ENCODE results near the gene ACOT4.
"Not testable (repeated sequence)": the region's sequence is repeated elsewhere in the genome, so short reads cannot be mapped to it uniquely, and the experiment has no call there.

ACOT4 gene, protein sequence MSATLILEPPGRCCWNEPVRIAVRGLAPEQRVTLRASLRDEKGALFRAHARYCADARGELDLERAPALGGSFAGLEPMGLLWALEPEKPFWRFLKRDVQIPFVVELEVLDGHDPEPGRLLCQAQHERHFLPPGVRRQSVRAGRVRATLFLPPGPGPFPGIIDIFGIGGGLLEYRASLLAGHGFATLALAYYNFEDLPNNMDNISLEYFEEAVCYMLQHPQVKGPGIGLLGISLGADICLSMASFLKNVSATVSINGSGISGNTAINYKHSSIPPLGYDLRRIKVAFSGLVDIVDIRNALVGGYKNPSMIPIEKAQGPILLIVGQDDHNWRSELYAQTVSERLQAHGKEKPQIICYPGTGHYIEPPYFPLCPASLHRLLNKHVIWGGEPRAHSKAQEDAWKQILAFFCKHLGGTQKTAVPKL

DNA sequence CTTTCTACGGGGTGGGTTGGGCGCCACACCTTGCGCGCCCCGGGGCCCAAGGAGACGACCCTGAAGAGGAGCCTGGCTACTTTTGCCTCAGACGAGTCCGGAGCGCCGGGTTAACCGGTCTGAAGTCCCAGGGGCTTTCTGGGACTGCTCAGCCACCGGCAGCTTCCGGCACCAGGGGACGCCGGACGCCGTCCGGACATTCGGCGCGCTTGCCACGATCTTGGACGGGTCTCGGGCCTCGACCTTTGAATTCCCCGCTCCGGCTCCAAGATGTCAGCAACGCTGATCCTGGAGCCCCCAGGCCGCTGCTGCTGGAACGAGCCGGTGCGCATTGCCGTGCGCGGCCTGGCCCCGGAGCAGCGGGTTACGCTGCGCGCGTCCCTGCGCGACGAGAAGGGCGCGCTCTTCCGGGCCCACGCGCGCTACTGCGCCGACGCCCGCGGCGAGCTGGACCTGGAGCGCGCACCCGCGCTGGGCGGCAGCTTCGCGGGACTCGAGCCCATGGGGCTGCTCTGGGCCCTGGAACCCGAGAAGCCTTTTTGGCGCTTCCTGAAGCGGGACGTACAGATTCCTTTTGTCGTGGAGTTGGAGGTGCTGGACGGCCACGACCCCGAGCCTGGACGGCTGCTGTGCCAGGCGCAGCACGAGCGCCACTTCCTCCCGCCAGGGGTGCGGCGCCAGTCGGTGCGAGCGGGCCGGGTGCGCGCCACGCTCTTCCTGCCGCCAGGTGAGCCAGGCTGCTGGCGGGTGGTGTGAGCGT, at the start of gene ACOT4:
Gene ACOT4 (plus strand): TSS at position 184 of the 760 bp plus-strand sequence. CDS start 87 bp downstream, at position 271.
- no peak for TF ChIP-seq CSDC2 (CRISPR knock-in tag; IDR thresholded peaks at IDR 0.05)
- TF ChIP-seq, protein P1, sequence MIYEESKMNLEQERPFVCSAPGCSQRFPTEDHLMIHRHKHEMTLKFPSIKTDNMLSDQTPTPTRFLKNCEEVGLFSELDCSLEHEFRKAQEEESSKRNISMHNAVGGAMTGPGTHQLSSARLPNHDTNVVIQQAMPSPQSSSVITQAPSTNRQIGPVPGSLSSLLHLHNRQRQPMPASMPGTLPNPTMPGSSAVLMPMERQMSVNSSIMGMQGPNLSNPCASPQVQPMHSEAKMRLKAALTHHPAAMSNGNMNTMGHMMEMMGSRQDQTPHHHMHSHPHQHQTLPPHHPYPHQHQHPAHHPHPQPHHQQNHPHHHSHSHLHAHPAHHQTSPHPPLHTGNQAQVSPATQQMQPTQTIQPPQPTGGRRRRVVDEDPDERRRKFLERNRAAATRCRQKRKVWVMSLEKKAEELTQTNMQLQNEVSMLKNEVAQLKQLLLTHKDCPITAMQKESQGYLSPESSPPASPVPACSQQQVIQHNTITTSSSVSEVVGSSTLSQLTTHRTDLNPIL (CRISPR knock-in tag; IDR thresholded peaks at IDR 0.05; ENCODE audit: low read depth) = no peak
- TF ChIP-seq, protein P2, sequence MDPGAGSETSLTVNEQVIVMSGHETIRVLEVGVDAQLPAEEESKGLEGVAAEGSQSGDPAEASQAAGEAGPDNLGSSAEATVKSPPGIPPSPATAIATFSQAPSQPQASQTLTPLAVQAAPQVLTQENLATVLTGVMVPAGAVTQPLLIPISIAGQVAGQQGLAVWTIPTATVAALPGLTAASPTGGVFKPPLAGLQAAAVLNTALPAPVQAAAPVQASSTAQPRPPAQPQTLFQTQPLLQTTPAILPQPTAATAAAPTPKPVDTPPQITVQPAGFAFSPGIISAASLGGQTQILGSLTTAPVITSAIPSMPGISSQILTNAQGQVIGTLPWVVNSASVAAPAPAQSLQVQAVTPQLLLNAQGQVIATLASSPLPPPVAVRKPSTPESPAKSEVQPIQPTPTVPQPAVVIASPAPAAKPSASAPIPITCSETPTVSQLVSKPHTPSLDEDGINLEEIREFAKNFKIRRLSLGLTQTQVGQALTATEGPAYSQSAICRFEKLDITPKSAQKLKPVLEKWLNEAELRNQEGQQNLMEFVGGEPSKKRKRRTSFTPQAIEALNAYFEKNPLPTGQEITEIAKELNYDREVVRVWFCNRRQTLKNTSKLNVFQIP (CRISPR knock-in tag; IDR thresholded peaks at IDR 0.05; ENCODE audit: borderline replicate concordance, low read depth) = no peak
- no peak for TF ChIP-seq ZNF565 (CRISPR knock-in tag; conservative IDR thresholded peaks at IDR 0.05; ENCODE audit: low read depth)
- TF ChIP-seq ZFP3 (CRISPR knock-in tag; IDR thresholded peaks at IDR 0.05) = no peak
- TF ChIP-seq TOX (CRISPR knock-in tag; IDR thresholded peaks at IDR 0.05; ENCODE audit: borderline replicate concordance) = no peak
- ATAC-seq = peak; percentile 76

DNA sequence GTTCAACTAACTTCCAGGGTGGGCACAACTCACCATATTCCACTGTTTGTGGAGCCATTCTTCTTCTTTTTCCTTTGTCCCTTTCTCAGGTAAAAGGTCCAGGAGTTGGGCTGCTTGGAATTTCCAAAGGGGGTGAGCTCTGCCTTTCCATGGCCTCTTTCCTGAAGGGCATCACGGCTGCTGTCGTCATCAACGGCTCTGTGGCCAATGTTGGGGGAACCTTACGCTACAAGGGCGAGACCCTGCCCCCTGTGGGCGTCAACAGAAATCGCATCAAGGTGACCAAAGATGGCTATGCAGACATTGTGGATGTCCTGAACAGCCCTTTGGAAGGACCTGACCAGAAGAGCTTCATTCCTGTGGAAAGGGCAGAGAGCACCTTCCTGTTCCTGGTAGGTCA, 48.7 kb upstream of the ACOT4 start:
- ATAC-seq = not testable (repeated sequence)

DNA sequence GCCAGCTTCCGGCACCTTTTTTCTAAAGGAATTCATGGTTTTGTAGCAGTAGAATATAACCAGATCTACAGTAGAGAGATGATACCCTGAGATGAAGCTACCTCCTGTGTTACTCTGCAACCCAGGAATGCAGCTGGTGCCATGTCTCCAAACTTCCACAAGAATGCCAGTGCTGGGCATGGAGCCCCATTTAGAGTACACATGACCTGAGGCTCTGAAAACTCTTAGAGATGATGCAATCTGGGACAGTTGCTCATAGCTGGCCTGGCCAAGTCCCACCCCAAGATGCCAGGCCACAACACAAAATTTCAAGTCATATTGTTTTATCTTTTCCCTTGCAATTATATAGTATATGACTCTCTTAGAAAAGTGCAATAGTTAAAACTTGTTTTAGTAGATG, 46.3 kb upstream of the ACOT4 start:
- not testable (repeated sequence) for ATAC-seq

DNA sequence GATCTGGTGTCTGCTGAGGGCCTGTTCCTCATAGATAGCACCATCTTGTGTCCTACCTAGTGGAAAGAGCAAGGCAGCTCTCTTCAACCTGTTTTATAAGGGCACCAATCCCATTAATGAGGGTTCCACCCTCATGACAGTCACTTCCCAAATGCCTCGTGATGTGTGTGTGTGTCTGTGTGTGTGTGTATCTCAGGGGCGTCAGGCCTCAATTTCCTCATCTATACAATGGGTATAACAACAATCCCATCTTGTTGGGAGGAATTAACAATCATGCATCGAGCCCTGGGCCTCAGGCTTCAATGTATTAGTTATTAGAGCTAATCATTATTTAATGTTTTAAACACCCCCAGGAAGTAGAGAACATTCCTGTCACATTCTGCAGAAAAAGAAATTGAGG, 42.6 kb upstream of the ACOT4 start:
- ATAC-seq = not testable (repeated sequence)

DNA sequence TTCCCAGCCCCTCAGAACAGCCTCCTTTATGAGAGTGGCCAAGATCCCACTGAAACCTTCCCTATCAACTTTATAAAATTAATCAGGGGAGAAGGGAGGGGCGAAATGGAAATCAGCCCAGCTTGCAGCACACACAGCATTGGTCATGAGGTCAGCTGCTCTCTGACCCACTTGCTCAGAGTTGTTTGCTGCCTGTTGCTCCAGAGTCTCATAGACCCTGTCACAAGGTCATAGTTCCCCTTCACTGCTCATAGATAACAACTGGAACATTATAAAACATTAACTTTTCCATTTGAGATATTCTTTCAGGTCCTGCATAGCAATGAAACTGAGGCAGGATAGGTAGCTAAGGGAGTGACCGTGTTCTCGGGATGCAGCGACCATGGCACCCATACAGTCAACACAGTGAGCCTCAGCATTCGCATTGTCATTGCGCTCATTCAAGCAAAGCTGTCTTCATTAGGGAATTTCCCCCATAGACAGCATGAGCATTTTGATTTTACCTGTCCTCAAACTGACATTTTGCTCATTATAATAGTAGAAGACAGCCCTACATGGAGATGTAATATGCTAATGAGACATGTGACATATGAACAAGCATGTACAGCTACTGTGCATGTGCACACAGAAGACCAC, 41.7 kb upstream of the ACOT4 start:
- not testable (repeated sequence) for ATAC-seq

DNA sequence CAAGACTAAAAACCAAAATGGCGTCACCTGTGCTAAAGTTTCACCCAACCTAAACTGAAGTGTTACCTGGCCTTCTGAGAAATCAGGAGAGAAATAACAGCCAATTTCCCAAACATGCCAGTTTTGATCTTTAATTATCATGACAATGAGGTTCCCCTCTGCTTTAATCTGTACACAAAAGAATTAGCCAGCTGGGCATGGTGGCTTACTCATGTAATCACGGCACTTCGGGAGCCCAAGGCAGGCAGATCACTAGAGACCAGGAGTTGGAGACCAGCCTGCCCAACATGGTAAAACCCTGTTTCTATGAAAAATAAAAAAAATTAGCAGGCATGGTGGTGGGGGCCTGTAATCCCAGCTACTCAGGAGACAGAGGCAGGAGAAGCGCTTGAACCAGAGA, 37.8 kb upstream of the ACOT4 start:
- ATAC-seq = no peak
- TF ChIP-seq ZFP30 (CRISPR knock-in tag; IDR thresholded peaks at IDR 0.05) = no peak
- TF ChIP-seq ZNF70 (CRISPR knock-in tag; IDR thresholded peaks at IDR 0.05) = no peak
- TF ChIP-seq GLIS3 (CRISPR knock-in tag; IDR thresholded peaks at IDR 0.05) = no peak
- TF ChIP-seq, protein P1 (CRISPR knock-in tag; IDR thresholded peaks at IDR 0.05; ENCODE audit: low read depth) = no peak
- no peak for TF ChIP-seq RARB (CRISPR knock-in tag; IDR thresholded peaks at IDR 0.05)
- no peak for TF ChIP-seq CSDC2 (CRISPR knock-in tag; IDR thresholded peaks at IDR 0.05)
- no peak for TF ChIP-seq ZFP3 (CRISPR knock-in tag; IDR thresholded peaks at IDR 0.05)

DNA sequence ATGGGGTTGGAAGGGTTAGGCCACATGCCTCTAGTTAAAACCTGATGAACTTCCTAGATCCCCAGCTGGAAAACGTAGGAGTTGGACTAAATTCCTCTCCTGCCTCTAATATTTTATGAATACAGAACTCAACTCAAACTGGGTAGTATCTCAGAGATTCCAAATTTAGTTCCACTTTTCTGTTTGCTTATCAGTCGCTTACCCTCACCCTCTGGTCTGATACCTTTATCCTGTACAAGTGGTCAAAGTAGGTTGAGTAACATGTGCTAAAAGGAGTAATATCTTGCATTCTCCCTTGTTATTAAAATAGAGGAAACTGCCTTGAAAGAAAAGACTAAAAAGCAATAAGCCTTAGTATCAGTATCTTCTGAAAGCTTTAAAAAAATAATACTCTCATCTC, 34.5 kb upstream of the ACOT4 start:
- ATAC-seq = not testable (repeated sequence)

DNA sequence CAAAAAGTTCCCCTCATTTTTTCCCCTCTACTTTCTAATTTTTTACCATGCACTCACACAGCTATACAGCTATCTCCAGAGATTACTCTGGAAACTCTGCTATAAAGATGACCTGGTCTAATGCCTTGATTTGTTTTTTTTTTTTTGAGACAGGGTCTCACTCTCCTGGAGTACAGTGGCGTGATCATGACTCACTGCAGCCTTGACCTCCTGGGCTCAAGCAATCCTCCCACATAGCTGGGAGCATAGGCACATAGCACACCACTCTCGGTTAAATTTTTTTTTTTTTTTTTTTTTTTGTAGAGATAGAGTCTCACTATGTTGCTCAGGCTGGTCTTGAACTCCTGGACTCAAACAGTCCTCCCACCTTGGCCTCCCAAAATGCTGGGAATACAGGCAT, 33.4 kb upstream of the ACOT4 start:
- not testable (repeated sequence) for ATAC-seq

DNA sequence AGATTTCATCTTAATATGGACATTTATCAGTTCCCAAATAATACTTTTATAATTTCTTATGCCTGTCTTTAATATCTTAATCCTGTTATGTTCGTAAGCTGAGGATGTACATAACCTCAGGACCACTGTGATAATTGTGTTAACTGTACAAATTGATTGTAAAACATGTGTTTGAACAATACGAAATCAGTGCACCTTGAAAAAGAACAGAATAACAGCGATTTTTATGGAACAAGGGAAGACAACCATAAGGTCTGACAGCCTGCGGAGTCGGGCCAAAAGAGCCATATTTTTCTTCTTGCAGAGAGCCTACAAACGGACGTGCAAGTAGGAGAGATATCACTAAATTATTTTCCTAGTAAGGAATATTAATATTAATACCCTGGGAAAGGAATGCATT, 29.4 kb upstream of the ACOT4 start:
- ATAC-seq = not testable (repeated sequence)

DNA sequence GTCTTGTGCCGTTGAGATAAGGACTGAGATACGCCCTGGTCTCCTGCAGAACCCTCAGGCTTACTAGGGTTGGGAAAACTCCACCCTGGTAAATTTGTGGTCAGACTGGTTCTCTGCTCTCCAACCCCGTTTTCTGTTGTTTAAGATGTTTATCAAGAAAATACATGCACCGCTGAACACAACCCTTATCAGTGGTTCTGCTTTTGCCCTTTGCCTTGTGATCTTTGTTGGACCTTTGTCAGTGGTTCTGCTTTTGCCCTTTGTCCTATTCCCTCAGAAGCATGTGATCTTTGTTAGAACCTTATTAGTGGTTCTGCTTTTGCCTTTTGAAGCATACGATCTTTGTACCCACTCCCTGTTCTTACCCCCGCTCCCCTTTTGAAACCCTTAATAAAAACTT, 29.0 kb upstream of the ACOT4 start:
- ATAC-seq = not testable (repeated sequence)

DNA sequence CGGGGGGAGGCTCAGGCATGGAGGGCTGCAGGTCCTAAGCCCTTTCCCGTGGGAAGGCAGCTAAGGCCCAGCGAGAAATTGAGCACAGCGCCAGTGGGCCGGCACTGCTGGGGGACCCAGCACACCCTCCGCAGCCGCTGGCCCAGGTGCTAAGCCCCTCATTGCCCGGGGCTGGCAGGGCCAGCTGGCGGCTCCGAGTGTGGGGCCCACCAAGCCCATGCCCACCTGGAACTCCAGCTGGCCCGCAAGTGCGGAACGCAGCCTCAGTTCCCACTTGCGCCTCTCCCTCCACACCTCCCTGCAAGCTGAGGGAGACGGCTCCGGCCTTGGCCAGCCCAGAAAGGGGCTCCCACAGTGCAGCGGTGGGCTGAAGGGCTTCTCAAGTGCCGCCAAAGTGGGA, 25.2 kb upstream of the ACOT4 start:
- not testable (repeated sequence) for ATAC-seq

DNA sequence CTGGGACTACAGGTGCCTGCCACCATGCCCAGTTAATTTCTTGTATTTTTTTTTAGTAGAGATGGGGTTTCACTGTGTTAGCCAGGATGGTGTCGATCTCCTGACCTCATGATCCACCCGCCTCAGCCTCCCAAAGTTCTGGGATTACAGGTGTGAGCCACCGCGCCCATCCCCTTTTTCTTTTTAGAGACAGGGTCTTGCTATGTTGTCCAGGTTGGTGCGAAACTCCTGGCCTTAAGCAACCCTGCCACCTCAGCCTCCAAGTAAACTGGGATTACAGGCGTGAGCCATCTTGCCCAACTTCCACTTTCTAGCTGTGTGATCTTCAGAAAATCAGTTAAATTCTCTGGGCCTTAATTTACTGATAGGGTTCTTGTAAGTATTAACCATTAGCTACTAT, 24.7 kb upstream of the ACOT4 start:
- not testable (repeated sequence) for ATAC-seq

All from SK-N-SH treated with all-trans-retinoic acid at 6 μM for 48 hours (cell line).